Dermis blood vessel endothelial cell (primary cell): ENCODE data around the gene ZNF521. TPM values are rescaled to one million over a fixed set of nuclear protein-coding genes. Genes with fewer than 3 reads are reported as not detected.

ENCODE experiments used
- DNase-seq: peaks from one replicate; pipeline ENCODE4 v3.0.0; 2010
- total RNA-seq: library from RNA; depleted of rRNA; stranded (reverse); fragments of >200 nt; gene quantifications from 2 replicates; pipeline ENCODE4 v1.2.3, GENCODE V29; 2014

The ZNF521 gene
- 173 and 188 TPM in 2 replicates for total RNA-seq

GRCh38 chr18:25351777-25352628, at the start of gene ZNF521:
TSS of gene ZNF521 (minus strand) at chr18:25352166. CDS start at chr18:25350946, 1,220 bp downstream.
- DNase-seq = peak; percentile 94

- no peak for DNase-seq
These were observed 47.6 kb upstream of the ZNF521 start for GRCh38 chr18:25399554-25399953.

GRCh38 chr18:25392192-25392591, 40.2 kb upstream of the ZNF521 start:
- no peak for DNase-seq

- DNase-seq = no peak
These were observed 21.6 kb upstream of the ZNF521 start for GRCh38 chr18:25373432-25374179.

- DNase-seq = peak; percentile 48
These were observed 18.4 kb upstream of the ZNF521 start for GRCh38 chr18:25370391-25370790.

GRCh38 chr18:25365242-25365641, 13.3 kb upstream of the ZNF521 start:
- no peak for DNase-seq

- no peak for DNase-seq
These were observed 12.8 kb upstream of the ZNF521 start for GRCh38 chr18:25364732-25365131.

GRCh38 chr18:25360301-25360899, 8.4 kb upstream of the ZNF521 start:
- no peak for DNase-seq

- DNase-seq = no peak
These were observed 1.1 kb upstream of the ZNF521 start for GRCh38 chr18:25353080-25353479.

GRCh38 chr18:25352629-25353005, 651 bp upstream of the ZNF521 start:
- no peak for DNase-seq

- DNase-seq = no peak
These were observed 638 bp downstream of the ZNF521 start for GRCh38 chr18:25351280-25351775.

GRCh38 chr18:25350489-25351251, 1.3 kb downstream of the ZNF521 start:
- peak; percentile 70 for DNase-seq

- peak; percentile 53 for DNase-seq
These were observed 2.0 kb downstream of the ZNF521 start for GRCh38 chr18:25349926-25350487.

GRCh38 chr18:25349131-25349925, 2.6 kb downstream of the ZNF521 start:
- peak; percentile 63 for DNase-seq

- DNase-seq = peak; percentile 31
These were observed 3.4 kb downstream of the ZNF521 start for GRCh38 chr18:25348386-25349130.

GRCh38 chr18:25346561-25346960, 5.4 kb downstream of the ZNF521 start:
- no peak for DNase-seq

GRCh38 chr18:25345081-25345866, 6.7 kb downstream of the ZNF521 start:
- DNase-seq = no peak

- DNase-seq = peak; percentile 38
These were observed 10.1 kb downstream of the ZNF521 start for GRCh38 chr18:25341831-25342230.

- no peak for DNase-seq
These were observed 11.2 kb downstream of the ZNF521 start for GRCh38 chr18:25340762-25341161.

GRCh38 chr18:25335676-25336075, 16.3 kb downstream of the ZNF521 start:
- DNase-seq = no peak
